GM21390 (cell line): ENCODE results near the gene ECSIT.
"Not testable (repeated sequence)": the region's sequence is repeated elsewhere in the genome, so short reads cannot be mapped to it uniquely, and the experiment has no call there.

Experiments used
- ATAC-seq: cut with Tn5 transposase; IDR thresholded peaks from one replicate; pipeline ENCODE4 v1.9.1; 2021; ENCODE audit not compliant: unreplicated experiment

Gene ECSIT, protein sequence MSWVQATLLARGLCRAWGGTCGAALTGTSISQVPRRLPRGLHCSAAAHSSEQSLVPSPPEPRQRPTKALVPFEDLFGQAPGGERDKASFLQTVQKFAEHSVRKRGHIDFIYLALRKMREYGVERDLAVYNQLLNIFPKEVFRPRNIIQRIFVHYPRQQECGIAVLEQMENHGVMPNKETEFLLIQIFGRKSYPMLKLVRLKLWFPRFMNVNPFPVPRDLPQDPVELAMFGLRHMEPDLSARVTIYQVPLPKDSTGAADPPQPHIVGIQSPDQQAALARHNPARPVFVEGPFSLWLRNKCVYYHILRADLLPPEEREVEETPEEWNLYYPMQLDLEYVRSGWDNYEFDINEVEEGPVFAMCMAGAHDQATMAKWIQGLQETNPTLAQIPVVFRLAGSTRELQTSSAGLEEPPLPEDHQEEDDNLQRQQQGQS

DNA sequence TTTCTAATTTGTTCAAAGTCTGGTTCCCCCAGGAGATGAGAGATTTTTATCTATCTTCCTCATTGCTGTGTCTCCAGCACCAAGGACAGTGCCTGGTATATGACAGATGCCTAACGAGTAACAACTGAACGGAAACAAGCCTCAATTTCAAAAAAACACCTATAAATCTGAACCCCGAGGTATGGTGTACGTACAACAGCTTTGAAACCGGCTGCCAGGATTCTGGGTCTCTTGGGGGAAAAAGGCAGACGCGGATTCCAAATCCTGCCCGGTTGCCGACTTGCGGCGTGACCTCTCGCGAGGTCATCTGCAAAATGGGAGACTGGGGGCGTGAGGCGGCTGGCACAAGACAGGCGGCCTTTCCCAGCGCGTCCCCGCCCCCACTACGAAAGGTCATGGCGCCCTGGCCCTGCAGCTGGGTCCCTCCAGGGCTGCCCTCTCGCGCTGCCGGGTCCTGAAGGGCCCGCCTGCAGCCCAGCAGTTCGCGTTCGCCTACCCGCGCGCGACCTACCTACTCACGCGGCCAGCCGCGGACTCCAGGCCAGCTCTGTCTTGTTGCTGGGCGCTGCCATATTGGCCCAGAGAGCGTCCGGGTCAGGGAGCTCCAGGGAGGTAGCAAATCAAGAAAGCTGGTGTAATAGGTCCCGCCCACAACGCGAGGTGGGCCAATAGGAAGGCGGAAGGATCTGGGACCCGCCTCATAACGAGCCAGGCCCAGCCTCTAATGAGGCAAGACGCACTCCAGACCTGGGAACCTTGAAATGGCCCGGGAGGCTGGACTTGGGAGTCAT is at the start of gene ECSIT:
TSS of gene ECSIT (minus strand) at position 584 of the 791 bp plus-strand sequence. CDS start 9,964 bp downstream, outside the sequence.
- ATAC-seq = peak; percentile 95

DNA sequence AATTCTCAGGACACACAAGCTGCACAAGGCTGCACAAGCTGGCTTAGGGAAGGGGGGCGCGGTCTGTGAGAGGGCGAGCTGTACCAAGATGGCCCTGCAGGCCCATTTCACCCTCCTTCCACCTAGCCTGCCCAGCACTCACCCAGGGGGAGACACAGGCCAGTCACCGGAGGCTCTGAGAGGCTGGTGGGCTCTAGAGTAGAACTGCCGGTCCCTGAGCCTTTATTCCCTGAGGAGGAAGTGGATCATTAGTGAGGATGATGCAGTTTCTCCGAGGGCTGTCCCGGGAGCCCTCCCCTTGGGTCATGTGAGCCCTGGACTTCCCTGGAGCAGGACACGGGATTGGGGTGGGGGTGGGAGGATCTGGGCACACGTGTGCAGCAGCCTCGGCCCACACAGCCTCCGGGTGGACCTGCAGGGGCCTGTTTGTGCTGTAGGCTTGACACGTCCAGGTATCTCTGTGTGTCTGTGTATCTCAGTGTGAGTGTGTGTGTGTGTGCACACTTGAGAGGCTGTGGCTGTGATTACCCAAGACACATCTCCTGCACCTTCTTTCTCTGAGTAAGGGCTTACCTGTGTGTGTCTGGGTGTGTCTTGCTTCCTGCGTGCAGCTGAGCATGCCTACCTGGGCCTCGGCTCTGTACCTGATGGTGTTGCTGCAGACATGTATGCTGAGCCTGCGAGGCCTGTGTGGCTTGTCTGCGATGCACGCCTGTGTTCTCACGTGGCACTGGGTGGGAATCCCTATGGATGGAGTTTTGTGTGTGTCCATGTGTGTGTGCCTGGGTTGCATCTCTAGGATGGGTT is 48.7 kb upstream of the ECSIT start, which contains the start of gene ACP5:
TSS of gene ACP5 (minus strand) at position 195 of the 807 bp plus-strand sequence. CDS start 328 bp downstream, outside the sequence.
- no peak for ATAC-seq

GRCh38 chr19:11576227-11576626 is 47.3 kb upstream of the ECSIT start:
- ATAC-seq = no peak

GRCh38 chr19:11574689-11575088 is 45.8 kb upstream of the ECSIT start:
- no peak for ATAC-seq

GRCh38 chr19:11573763-11574162 is 44.8 kb upstream of the ECSIT start:
- ATAC-seq = not testable (repeated sequence)

- ATAC-seq = not testable (repeated sequence)
Measured at GRCh38 chr19:11573354-11573753, 44.4 kb upstream of the ECSIT start.

GRCh38 chr19:11570039-11570462 is 41.1 kb upstream of the ECSIT start:
- no peak for ATAC-seq

DNA sequence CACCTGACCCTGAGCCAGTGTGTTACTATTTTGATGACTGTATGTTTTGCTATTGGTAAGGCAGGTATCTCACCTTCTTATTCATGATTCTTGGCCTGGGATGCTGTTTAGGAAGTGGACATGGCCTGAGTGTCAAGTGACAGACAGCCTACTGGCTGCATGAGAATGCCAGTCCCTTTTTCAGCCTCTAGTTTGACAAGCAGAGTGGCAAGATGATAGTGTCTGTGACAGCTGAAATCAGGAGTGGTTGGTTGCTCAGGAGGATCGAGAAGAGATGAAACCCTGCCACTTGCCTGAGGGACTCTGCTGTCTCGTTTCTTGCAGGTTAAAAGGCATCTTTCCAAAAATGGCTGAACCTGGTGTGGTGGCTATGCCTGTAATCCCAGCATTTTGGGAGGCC is 37.2 kb upstream of the ECSIT start:
- ATAC-seq = no peak

- ATAC-seq = not testable (repeated sequence)
Measured at GRCh38 chr19:11565649-11565980, 36.7 kb upstream of the ECSIT start.

DNA sequence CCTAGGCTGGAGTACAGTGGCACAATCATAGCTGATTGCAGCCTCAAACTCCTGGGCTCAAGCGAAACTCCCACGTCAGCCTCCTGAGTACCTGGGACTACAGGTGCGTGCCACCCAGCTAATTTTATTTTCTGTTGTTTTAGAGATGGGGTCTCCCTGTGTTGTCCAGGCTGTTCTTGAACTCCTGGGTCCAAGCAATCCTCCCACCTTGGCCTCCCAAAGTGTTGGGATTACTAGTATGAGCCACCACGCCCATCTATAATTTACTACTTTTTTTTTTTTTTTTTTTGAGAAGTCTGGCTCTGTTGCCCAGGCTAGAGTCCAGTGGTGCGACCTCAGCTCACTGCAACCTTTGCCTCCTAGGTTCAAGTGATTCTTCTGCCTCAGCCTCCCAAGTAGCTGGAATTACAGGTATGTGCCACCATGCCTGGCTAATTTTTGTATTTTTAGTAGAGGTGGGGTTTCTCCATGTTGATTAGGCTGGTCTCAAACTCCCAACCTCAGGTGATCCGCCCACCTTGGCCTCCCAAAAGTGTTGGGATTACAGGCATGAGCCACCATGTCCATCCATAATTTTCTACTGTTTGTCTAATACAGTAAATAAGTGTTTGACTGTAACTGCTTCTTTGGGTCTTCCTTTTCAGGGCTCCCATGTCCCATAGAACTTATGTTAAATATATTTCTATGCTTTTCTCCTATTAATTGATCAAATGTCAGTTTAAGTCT is 35.3 kb upstream of the ECSIT start:
- ATAC-seq = not testable (repeated sequence)

DNA sequence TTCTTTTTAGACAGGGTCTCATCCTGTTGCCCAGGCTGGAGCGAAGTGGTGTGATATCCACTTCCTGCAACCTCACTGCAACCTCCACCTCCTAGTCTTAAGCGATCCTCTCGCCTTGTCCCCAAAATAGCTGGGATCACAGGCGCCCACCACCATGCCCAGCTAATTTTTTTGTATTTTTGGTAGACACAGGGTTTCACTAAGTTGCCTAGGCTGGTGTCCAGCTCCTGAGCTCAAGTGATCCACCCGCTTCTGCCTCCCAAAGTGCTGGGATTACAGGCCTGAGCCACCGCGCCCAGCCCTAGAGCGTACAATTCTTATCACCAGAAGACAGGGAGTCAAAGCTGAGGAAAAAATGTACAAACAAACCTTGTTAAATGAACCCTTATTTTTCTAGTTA is 34.6 kb upstream of the ECSIT start:
- no peak for ATAC-seq

- no peak for ATAC-seq
Measured at GRCh38 chr19:11560404-11561051, 31.6 kb upstream of the ECSIT start.

DNA sequence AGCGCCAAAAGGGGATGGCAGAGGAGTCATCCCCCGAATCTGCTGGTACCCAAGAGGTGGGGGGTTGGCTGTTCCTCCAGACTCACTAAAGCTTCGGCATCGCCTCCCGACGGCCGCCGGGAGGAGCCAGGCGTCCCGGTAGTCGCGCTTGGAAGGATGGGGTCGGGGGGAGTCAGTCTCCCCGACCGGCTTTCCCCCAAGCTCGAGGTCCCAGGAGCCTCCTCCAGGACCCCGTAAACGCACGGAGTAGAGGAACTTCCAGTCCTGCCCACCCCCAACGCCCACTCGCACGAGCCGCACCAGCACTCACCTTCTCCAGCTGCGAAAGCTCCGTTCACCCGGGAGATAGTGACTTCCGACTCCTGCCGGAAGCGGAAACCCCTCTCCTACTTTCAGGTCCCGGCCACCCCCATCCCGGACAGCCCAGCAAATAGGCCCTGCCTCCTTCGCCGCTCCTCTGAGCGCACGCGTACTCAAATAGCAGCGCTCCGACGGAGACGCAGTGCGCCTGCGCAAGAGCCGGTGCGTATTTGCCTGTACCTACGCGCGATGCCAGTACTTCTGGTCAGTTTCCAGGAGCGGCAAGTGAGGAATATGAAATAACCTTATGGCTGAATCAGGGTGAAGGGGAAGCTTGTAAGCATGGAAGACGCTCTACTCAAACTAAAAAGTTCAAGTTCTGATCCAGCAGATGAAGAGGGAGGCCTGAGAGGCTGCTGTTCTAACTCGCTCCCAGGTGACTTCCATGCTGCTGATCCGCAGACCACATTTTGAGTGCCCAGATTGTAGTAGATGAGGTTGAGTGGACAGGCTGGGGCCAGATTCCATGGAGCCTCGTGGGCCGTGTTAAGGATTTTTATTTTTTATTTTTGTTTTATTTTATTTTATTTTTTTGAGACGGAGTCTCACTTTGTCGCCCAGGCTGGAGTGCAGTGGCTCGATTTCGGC is 30.2 kb upstream of the ECSIT start, which contains the start of gene ELOF1:
TSS of gene ELOF1 (minus strand) at position 350 of the 948 bp plus-strand sequence. CDS start 4,883 bp downstream, outside the sequence.
- ATAC-seq = peak; percentile 67

GRCh38 chr19:11556634-11557420 is 27.9 kb upstream of the ECSIT start:
- no peak for ATAC-seq

- ATAC-seq = no peak
Measured at GRCh38 chr19:11555246-11555645, 26.3 kb upstream of the ECSIT start.

- ATAC-seq = no peak
Measured at GRCh38 chr19:11554160-11554559, 25.2 kb upstream of the ECSIT start.

DNA sequence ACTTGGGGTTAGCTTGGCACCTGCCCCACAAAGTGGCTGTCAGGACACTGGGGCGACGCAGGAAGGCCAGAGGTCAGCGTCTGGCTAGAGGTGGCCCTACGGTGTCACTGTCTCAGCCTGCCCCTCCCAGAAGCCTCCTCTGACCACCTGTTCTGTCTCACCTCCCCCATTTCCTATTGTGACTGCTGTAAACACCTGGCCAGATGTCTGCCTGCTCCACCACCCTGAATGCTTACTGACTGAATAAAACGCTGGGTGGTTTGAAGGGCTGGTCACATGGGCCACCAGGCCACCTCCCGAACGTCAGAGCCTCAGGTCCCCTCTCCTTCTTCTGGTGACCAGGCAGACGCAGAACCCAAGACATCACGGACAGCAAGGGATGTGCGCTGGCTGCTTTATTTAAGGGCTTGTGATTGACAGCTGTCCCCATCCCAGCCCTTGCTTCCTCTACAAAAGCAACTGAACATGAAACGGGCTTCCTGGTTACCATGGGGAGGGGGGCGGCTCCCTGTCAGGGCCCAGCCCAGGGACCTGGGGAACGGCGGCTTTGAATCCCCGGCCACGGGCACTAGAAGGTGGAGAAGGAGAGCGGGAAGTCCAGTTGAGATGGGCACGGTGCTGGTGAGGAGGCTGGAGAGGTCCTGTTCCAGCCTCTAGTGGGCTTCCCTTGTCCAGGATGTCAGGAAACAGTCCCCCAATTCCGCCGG is 23.9 kb upstream of the ECSIT start:
- ATAC-seq = no peak
